ENCODE data around the gene KIF19.

GRCh38 chr17:74295625-74296547, 30.1 kb upstream of the KIF19 start:
- TF ChIP-seq CTCF (conservative IDR thresholded peaks at IDR 0.05): no peak
- no peak for TF ChIP-seq EZH2 (IDR thresholded peaks at IDR 0.05; ENCODE audit: low read depth)
